Suprapubic skin (tissue), 4 donors: ENCODE data around the gene RAD23B.

ENCODE experiments used
- POLR2A ChIP-seq, 2 donors: fragments of 450-650 bp; IDR thresholded peaks; one replicate each; pipeline ENCODE4 v1.6.1; 2017; ENCODE audit warnings: antibody characterized with exemption in 2 of 2, mild to moderate bottlenecking in 2 of 2, moderate library complexity in 2 of 2
- POLR2AphosphoS5 ChIP-seq, 3 donors: sonication (generic); formaldehyde crosslinking; IDR thresholded peaks; one replicate each; pipeline ENCODE4 v1.6.1; 2017; ENCODE audit warnings: antibody characterized with exemption in 3 of 3
- TF ChIP-seq, protein P1 (sequence below), 2 donors: fragments of 200-600 bp in 1 of 2; fragments of 450-650 bp in 1 of 2; sonication (generic) in 1 of 2; IDR thresholded peaks; one replicate each; pipeline ENCODE4 v1.5.1; 2016 to 2019; ENCODE audit warnings: antibody characterized with exemption in 2 of 2, mild to moderate bottlenecking in 1 of 2, moderate library complexity in 1 of 2

DNA sequence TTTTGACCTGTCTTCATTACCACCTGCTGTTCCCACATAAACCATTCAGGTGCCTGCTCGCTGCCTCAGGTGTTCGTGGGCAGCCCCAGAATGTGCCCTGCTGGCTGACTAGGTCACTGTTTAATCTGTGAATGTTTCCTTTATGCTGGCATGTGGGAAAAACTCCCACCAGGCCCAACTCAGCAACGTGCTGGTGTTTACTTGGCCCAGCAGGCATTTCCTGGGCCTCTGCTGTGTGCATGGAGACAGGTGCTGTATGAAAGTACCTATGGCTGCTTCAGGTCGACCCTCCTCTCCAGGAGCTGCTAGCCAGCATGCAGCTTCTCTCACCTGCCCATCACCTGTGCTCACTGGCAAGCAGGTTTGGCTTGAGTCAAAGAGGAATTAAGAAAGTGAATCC lies 65.8 kb downstream of the RAD23B start:
- TF ChIP-seq POLR2A (IDR thresholded peaks at IDR 0.05), result no peak
- no peak for TF ChIP-seq POLR2AphosphoS5 (IDR thresholded peaks at IDR 0.05)
- TF ChIP-seq, protein P1, sequence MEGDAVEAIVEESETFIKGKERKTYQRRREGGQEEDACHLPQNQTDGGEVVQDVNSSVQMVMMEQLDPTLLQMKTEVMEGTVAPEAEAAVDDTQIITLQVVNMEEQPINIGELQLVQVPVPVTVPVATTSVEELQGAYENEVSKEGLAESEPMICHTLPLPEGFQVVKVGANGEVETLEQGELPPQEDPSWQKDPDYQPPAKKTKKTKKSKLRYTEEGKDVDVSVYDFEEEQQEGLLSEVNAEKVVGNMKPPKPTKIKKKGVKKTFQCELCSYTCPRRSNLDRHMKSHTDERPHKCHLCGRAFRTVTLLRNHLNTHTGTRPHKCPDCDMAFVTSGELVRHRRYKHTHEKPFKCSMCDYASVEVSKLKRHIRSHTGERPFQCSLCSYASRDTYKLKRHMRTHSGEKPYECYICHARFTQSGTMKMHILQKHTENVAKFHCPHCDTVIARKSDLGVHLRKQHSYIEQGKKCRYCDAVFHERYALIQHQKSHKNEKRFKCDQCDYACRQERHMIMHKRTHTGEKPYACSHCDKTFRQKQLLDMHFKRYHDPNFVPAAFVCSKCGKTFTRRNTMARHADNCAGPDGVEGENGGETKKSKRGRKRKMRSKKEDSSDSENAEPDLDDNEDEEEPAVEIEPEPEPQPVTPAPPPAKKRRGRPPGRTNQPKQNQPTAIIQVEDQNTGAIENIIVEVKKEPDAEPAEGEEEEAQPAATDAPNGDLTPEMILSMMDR (IDR thresholded peaks at IDR 0.05), result no peak
